Uterus (tissue), 2 donors: ENCODE data around the gene NRBF2.

Source experiments
- POLR2A ChIP-seq, 2 donors: fragments of 450-650 bp; IDR thresholded peaks; one replicate each; pipeline ENCODE4 v1.6.1; 2016; ENCODE audit warnings: antibody characterized with exemption in 2 of 2, mild to moderate bottlenecking in 1 of 2, moderate library complexity in 1 of 2
- TF ChIP-seq, protein P1 (sequence below), 4 experiments: fragments of 200-600 bp in 2 of 4; fragments of 450-650 bp in 2 of 4; sonication (generic) in 2 of 4; IDR thresholded peaks; one replicate each; pipeline ENCODE4 v1.5.1; 2016 to 2019; ENCODE audit warnings: antibody characterized with exemption in 4 of 4, mild to moderate bottlenecking in 2 of 4, moderate library complexity in 1 of 4

DNA sequence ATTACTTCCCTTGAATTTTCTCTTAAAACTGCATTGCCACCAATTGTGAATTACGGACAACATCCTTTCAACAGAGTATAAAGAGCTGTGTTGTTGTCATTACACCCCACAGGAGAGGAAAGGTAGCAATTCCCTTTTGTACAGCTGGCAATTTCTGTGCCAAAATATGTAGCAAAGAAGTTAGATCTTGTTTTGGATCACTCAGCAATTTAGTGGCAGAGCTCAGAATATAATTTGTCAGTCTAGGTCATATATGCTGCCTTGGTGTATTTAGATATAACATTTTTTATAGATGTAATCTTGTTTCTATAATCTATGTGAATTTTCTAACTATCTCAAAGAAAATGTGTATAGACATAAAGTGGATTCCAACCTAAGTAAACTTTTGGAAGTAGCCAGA is 38.8 kb downstream of the NRBF2 start:
- TF ChIP-seq, protein P1, sequence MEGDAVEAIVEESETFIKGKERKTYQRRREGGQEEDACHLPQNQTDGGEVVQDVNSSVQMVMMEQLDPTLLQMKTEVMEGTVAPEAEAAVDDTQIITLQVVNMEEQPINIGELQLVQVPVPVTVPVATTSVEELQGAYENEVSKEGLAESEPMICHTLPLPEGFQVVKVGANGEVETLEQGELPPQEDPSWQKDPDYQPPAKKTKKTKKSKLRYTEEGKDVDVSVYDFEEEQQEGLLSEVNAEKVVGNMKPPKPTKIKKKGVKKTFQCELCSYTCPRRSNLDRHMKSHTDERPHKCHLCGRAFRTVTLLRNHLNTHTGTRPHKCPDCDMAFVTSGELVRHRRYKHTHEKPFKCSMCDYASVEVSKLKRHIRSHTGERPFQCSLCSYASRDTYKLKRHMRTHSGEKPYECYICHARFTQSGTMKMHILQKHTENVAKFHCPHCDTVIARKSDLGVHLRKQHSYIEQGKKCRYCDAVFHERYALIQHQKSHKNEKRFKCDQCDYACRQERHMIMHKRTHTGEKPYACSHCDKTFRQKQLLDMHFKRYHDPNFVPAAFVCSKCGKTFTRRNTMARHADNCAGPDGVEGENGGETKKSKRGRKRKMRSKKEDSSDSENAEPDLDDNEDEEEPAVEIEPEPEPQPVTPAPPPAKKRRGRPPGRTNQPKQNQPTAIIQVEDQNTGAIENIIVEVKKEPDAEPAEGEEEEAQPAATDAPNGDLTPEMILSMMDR (IDR thresholded peaks at IDR 0.05), result no peak
- no peak for TF ChIP-seq POLR2A (IDR thresholded peaks at IDR 0.05)
